PC-3 (cell line): ENCODE data around the gene UROC1.

Experiments used
- EZH2 ChIP-seq: fragments of 300-600 bp; sonication (generic); IDR thresholded peaks from one replicate; pipeline ENCODE4 v1.6.1; 2017; ENCODE audit warnings: antibody characterized with exemption, mild to moderate bottlenecking, low read length; ENCODE audit not compliant: unreplicated experiment
- EZH2phosphoT487 ChIP-seq: fragments of 300-600 bp; sonication (generic); IDR thresholded peaks from 2 replicates; pipeline ENCODE4 v1.6.1; 2018; ENCODE audit warnings: mild to moderate bottlenecking, antibody characterized with exemption, low read length, borderline replicate concordance
- TF ChIP-seq, protein P1 (sequence below): fragments of 300-600 bp; sonication (generic); conservative IDR thresholded peaks from 2 replicates; pipeline ENCODE4 v1.5.1; 2017; ENCODE audit warnings: antibody characterized with exemption, low read depth, mild to moderate bottlenecking, low read length

DNA sequence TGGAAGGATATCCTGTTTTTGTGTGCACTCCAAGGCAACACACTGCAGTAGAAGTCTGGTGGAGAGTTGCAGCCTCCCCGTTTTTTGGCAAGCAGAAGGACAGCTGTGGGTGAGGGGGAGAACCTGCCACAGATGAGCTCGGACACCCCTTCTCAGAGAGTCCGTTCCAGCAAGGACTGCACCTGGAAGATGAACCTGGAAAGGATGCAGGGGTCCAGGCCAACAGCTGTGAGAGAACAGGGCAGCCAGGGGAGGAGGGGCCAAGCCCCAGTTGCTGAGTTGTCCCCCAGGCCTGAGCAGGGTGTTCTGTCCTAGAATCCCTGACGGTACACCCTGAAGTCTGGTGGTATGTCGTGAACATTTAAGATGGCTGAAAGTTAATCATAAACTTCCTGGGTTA is 72.1 kb downstream of the UROC1 start:
- no peak for TF ChIP-seq EZH2
- TF ChIP-seq, protein P1, sequence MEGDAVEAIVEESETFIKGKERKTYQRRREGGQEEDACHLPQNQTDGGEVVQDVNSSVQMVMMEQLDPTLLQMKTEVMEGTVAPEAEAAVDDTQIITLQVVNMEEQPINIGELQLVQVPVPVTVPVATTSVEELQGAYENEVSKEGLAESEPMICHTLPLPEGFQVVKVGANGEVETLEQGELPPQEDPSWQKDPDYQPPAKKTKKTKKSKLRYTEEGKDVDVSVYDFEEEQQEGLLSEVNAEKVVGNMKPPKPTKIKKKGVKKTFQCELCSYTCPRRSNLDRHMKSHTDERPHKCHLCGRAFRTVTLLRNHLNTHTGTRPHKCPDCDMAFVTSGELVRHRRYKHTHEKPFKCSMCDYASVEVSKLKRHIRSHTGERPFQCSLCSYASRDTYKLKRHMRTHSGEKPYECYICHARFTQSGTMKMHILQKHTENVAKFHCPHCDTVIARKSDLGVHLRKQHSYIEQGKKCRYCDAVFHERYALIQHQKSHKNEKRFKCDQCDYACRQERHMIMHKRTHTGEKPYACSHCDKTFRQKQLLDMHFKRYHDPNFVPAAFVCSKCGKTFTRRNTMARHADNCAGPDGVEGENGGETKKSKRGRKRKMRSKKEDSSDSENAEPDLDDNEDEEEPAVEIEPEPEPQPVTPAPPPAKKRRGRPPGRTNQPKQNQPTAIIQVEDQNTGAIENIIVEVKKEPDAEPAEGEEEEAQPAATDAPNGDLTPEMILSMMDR: no peak
- no peak for TF ChIP-seq EZH2phosphoT487
